HepG2 (cell line): ENCODE data around the gene ERF. TPM values are rescaled to one million over a fixed set of nuclear protein-coding genes. Genes with fewer than 3 reads are reported as not detected.

ENCODE experiments used
- EED ChIP-seq: sonication (generic); formaldehyde crosslinking; IDR thresholded peaks from 2 replicates; pipeline ENCODE4 v1.5.0; 2020; ENCODE audit warnings: mild to moderate bottlenecking, missing genetic modification reagents
- FOXA3 ChIP-seq: IDR thresholded peaks from 2 replicates; pipeline ENCODE4 v1.6.1; 2016; ENCODE audit warnings: missing genetic modification reagents, missing compliant biosample characterization
- HOXA9 ChIP-seq: sonication (generic); formaldehyde crosslinking; IDR thresholded peaks from 2 replicates; pipeline ENCODE4 v1.8.1; 2022; ENCODE audit warnings: missing genetic modification reagents, mild to moderate bottlenecking, moderate library complexity, borderline replicate concordance
- KLF11 ChIP-seq: IDR thresholded peaks from 2 replicates; pipeline ENCODE4 v1.6.1; 2016; ENCODE audit warnings: missing compliant biosample characterization
- MBNL3 ChIP-seq: fragments of 250-450 bp; sonication (Bioruptor Pico); conservative IDR thresholded peaks from 2 replicates; pipeline ENCODE4 v1.8.0; 2022; ENCODE audit warnings: mild to moderate bottlenecking, inconsistent platforms
- NR2F6 ChIP-seq, 2 experiments: IDR thresholded peaks; 2 replicates each; pipeline ENCODE4 v1.6.1; 2016; ENCODE audit warnings: antibody characterized with exemption in 1 of 2, mild to moderate bottlenecking in 1 of 2
- PCBP1 ChIP-seq: fragments of 200-400 bp; formaldehyde crosslinking; IDR thresholded peaks from 2 replicates; pipeline ENCODE4 v1.6.1; 2017; ENCODE audit warnings: mild to moderate bottlenecking, low read depth, low read length, borderline replicate concordance
- SAP130 ChIP-seq: IDR thresholded peaks from 2 replicates; pipeline ENCODE4 v1.6.1; 2016; ENCODE audit warnings: low read depth
- SP1 ChIP-seq, 2 experiments: fragments of 450-650 bp in 1 of 2; sonication (generic) in 1 of 2; formaldehyde crosslinking in 1 of 2; IDR thresholded peaks; 2 replicates each; pipeline versions ENCODE4 v1.4.0 to v1.6.1; 2016 to 2020; ENCODE audit warnings: missing genetic modification reagents in 1 of 2
- SP5 ChIP-seq: IDR thresholded peaks from 2 replicates; pipeline ENCODE4 v1.6.1; 2016; ENCODE audit warnings: low read depth, borderline replicate concordance
- ZFP36L2 ChIP-seq: sonication (generic); formaldehyde crosslinking; IDR thresholded peaks from 2 replicates; pipeline ENCODE4 v1.4.0; 2020; ENCODE audit warnings: missing genetic modification reagents
- ZNF160 ChIP-seq: sonication (generic); formaldehyde crosslinking; IDR thresholded peaks from 2 replicates; pipeline ENCODE4 v1.8.0; 2022; ENCODE audit warnings: mild to moderate bottlenecking, inconsistent platforms, missing genetic modification reagents
- ZNF354B ChIP-seq: sonication (generic); formaldehyde crosslinking; IDR thresholded peaks from 2 replicates; pipeline ENCODE4 v1.8.0; 2022; ENCODE audit warnings: mild to moderate bottlenecking, missing genetic modification reagents
- ZNF367 ChIP-seq: sonication (generic); formaldehyde crosslinking; IDR thresholded peaks from 2 replicates; pipeline ENCODE4 v1.4.0; 2020; ENCODE audit warnings: missing genetic modification reagents, borderline replicate concordance
- ZNF501 ChIP-seq: sonication (generic); formaldehyde crosslinking; IDR thresholded peaks from 2 replicates; pipeline ENCODE4 v1.5.1; 2020; ENCODE audit warnings: mild to moderate bottlenecking, moderate library complexity, missing genetic modification reagents
- ZNF570 ChIP-seq: sonication (generic); formaldehyde crosslinking; IDR thresholded peaks from 2 replicates; pipeline ENCODE4 v1.4.0; 2020; ENCODE audit warnings: mild to moderate bottlenecking, missing genetic modification reagents, borderline replicate concordance
- ZNF616 ChIP-seq: sonication (generic); formaldehyde crosslinking; IDR thresholded peaks from 2 replicates; pipeline ENCODE4 v1.5.0; 2020; ENCODE audit warnings: low read depth, mild to moderate bottlenecking, missing genetic modification reagents
- ZNF7 ChIP-seq: IDR thresholded peaks from 2 replicates; pipeline ENCODE4 v1.6.1; 2016; ENCODE audit warnings: missing biosample characterization, missing genetic modification reagents
- polyA plus RNA-seq, 8 experiments: library from polyadenylated mRNA; depleted of rRNA in 3 of 8; stranded (reverse) in 7 of 8; unstranded in 1 of 8; fragments of >200 nt; fragmentation: Illumina TruSeq in 4 of 8; extraction: Trizol in 4 of 8; gene quantifications; 2 replicates each; pipeline versions ENCODE4 v1.2.1 to v1.2.3, GENCODE V29; 2011 to 2016; ENCODE audit warnings: low read depth in 4 of 8, missing spikeins in 1 of 8, mixed read lengths in 1 of 8; ENCODE audit not compliant: insufficient read depth in 1 of 8
- total RNA-seq, 5 experiments: library from RNA; depleted of rRNA; stranded (reverse); fragments of >200 nt; fragmentation: Illumina TruSeq; extraction: Trizol; gene quantifications; 2 replicates each; pipeline ENCODE4 v1.2.3, GENCODE V29; 2016; ENCODE audit warnings: low read depth in 1 of 5
- TF ChIP-seq, protein P1 (sequence below): sonication (generic); formaldehyde crosslinking; conservative IDR thresholded peaks from 2 replicates; pipeline ENCODE4 v1.4.0; 2020; ENCODE audit warnings: missing genetic modification reagents
- TF ChIP-seq, protein P2 (sequence below): sonication (generic); formaldehyde crosslinking; IDR thresholded peaks from 2 replicates; pipeline ENCODE4 v1.5.0; 2020; ENCODE audit warnings: missing genetic modification reagents
- TF ChIP-seq, protein P3 (sequence below): IDR thresholded peaks from 2 replicates; pipeline ENCODE4 v1.6.1; 2012; ENCODE audit warnings: inconsistent platforms
- TF ChIP-seq, protein P4 (sequence below): sonication (generic); formaldehyde crosslinking; IDR thresholded peaks from 2 replicates; pipeline ENCODE4 v1.8.1; 2023; ENCODE audit warnings: missing genetic modification reagents, inconsistent platforms, borderline replicate concordance
- TF ChIP-seq, protein P5 (sequence below): sonication (generic); formaldehyde crosslinking; IDR thresholded peaks from 2 replicates; pipeline ENCODE4 v1.5.0; 2020; ENCODE audit warnings: missing genetic modification reagents, mild to moderate bottlenecking, borderline replicate concordance
- TF ChIP-seq, protein P6 (sequence below): sonication (generic); formaldehyde crosslinking; IDR thresholded peaks from 2 replicates; pipeline ENCODE4 v1.8.0; 2022; ENCODE audit warnings: mild to moderate bottlenecking, missing genetic modification reagents, moderate library complexity

The ERF gene
- total and polyA plus RNA-seq, 2 of the 13 experiments (the other 11 are each of a cell fraction or from before 2014, with no cell fraction given), result 67.1 to 69.9 TPM

DNA sequence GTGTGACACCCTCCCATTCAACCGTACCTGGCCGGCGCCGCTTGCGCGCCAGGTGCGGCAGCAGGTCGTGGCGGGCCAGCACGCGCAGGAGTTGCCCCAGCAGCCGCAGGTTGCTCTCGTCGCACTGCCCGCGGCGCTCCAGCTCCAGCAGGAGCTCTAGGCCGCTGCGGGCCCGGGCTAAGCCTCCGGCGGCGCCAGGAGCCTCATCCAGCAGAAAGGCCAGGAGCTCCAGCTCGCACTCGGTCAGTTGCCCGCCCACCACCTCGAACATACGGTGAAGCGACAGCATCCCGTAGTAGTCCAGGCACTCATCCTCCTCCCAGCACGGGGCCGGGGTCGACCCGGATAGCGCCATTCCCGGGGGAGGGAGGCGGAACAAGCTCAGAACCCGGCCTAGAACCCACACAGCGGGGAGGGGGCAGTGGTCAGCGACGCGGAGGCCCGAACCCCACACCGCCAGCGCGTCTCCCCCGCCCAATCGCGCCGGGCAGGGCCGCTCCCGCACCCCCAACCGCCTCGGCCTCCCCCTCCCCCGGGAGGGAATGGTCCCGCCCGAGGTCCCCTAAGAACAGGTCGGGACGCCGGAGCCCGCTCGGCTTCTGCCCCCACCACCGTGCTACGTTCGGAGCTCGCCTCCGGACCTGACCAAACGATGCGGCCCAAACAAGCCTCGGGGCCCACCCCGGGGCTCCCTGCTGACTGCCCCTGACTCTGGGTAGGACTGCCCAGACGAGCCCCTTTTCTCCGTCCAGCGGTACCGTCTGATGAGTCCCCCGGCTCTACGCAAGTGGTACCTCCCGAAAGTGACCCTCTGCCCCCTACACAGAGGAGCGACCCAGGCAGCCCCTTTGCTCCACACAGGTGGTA is 38.0 kb downstream of the ERF start (continued):
- TF ChIP-seq KLF11 (CRISPR knock-in tag), result no peak
- TF ChIP-seq SP1 (IDR thresholded peaks at IDR 0.05), result no peak
- TF ChIP-seq SP1 (CRISPR knock-in tag; IDR thresholded peaks at IDR 0.05), result no peak
- no peak for TF ChIP-seq ZNF570
- no peak for TF ChIP-seq HOXA9
- TF ChIP-seq, protein P1, sequence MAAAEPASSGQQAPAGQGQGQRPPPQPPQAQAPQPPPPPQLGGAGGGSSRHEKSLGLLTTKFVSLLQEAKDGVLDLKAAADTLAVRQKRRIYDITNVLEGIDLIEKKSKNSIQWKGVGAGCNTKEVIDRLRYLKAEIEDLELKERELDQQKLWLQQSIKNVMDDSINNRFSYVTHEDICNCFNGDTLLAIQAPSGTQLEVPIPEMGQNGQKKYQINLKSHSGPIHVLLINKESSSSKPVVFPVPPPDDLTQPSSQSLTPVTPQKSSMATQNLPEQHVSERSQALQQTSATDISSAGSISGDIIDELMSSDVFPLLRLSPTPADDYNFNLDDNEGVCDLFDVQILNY (CRISPR knock-in tag), result no peak
- no peak for TF ChIP-seq ZNF354B (CRISPR knock-in tag)
- TF ChIP-seq, protein P2, sequence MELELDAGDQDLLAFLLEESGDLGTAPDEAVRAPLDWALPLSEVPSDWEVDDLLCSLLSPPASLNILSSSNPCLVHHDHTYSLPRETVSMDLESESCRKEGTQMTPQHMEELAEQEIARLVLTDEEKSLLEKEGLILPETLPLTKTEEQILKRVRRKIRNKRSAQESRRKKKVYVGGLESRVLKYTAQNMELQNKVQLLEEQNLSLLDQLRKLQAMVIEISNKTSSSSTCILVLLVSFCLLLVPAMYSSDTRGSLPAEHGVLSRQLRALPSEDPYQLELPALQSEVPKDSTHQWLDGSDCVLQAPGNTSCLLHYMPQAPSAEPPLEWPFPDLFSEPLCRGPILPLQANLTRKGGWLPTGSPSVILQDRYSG (CRISPR knock-in tag), result 0 out of 2 replicates have a peak, but pooled peaks have one; percentile 12
- TF ChIP-seq, protein P3, sequence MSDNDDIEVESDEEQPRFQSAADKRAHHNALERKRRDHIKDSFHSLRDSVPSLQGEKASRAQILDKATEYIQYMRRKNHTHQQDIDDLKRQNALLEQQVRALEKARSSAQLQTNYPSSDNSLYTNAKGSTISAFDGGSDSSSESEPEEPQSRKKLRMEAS, result peak; percentile 38; the same call in 1 of the 2 replicates
- no peak for TF ChIP-seq FOXA3
- no peak for TF ChIP-seq ZNF160 (CRISPR knock-in tag)
- TF ChIP-seq, protein P4, sequence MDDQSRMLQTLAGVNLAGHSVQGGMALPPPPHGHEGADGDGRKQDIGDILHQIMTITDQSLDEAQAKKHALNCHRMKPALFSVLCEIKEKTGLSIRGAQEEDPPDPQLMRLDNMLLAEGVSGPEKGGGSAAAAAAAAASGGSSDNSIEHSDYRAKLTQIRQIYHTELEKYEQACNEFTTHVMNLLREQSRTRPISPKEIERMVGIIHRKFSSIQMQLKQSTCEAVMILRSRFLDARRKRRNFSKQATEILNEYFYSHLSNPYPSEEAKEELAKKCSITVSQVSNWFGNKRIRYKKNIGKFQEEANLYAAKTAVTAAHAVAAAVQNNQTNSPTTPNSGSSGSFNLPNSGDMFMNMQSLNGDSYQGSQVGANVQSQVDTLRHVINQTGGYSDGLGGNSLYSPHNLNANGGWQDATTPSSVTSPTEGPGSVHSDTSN (CRISPR knock-in tag), result no peak
- TF ChIP-seq ZNF501, result no peak
- no peak for TF ChIP-seq ZNF616 (CRISPR knock-in tag)
- no peak for TF ChIP-seq NR2F6 (IDR thresholded peaks at IDR 0.05)
- TF ChIP-seq NR2F6 (CRISPR knock-in tag; IDR thresholded peaks at IDR 0.05), result no peak; the same call in 1 of the 2 replicates
- no peak for TF ChIP-seq EED (CRISPR knock-in tag)
- peak; percentile 68; the same call in 1 of the 2 replicates for TF ChIP-seq PCBP1
- no peak for TF ChIP-seq MBNL3 (CRISPR knock-in tag)
- TF ChIP-seq SAP130 (CRISPR knock-in tag), result peak; percentile 51
- TF ChIP-seq, protein P5, sequence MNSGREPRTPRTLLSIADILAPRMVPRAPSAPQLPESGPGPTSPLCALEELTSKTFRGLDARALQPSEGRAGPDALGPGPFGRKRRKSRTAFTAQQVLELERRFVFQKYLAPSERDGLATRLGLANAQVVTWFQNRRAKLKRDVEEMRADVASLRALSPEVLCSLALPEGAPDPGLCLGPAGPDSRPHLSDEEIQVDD (CRISPR knock-in tag), result no peak
- no peak for TF ChIP-seq ZFP36L2 (CRISPR knock-in tag)
- TF ChIP-seq, protein P6, sequence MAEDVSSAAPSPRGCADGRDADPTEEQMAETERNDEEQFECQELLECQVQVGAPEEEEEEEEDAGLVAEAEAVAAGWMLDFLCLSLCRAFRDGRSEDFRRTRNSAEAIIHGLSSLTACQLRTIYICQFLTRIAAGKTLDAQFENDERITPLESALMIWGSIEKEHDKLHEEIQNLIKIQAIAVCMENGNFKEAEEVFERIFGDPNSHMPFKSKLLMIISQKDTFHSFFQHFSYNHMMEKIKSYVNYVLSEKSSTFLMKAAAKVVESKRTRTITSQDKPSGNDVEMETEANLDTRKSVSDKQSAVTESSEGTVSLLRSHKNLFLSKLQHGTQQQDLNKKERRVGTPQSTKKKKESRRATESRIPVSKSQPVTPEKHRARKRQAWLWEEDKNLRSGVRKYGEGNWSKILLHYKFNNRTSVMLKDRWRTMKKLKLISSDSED (CRISPR knock-in tag), result no peak
- no peak for TF ChIP-seq ZNF7
- no peak for TF ChIP-seq SP5
- no peak for TF ChIP-seq ZNF367 (CRISPR knock-in tag)
